NK-92 treated with Interleukin-12 subunit alpha and Interleukin-12 subunit beta, amount 100 ng/mL, for 24 hours (cell line): ENCODE measurements around the gene MAGEB6.
"Not testable (repeated sequence)": the region's sequence is repeated elsewhere in the genome, so short reads cannot be mapped to it uniquely, and the experiment has no call there.

ENCODE experiments used
- DNase-seq: peaks from one replicate; lab custom pipeline; 2025; lab: John Stamatoyannopoulos, UW

Gene MAGEB6

GRCh38 chrX:26192204-26192603, at the start of gene MAGEB6:
MAGEB6 (plus strand) TSS chrX:26192440; CDS start chrX:26193847, 1,407 bp downstream.
- DNase-seq, result no peak

GRCh38 chrX:26146024-26146423, 46.2 kb upstream of the MAGEB6 start:
- no peak for DNase-seq

- DNase-seq, result no peak
Observed at GRCh38 chrX:26160301-26160700, 31.9 kb upstream of the MAGEB6 start, which contains the start of gene MAGEB6B. MAGEB6B (plus strand) TSS chrX:26160601; CDS start chrX:26160601, 0 bp downstream.

DNA sequence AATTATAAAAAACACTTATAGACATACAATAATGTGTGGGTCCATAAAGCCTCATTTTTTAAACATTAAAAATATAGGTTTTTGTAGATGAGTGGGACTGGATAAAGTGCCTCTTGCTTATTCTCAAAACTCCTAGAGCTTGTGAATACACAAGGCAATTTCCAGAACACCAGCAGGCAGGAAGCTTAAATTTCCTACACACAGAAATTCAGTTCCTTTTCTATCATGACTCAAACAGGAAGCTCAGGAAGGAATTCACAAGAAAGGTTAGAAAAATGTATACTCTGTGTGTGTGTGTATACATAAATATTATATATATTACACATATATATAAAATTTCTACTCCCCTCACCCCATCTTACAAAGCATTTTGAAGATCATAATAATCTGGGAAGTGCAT, 11.3 kb downstream of the MAGEB6 start:
- DNase-seq, result no peak

- DNase-seq, result not testable (repeated sequence)
Observed at GRCh38 chrX:26204717-26205116, 12.5 kb downstream of the MAGEB6 start.

DNA sequence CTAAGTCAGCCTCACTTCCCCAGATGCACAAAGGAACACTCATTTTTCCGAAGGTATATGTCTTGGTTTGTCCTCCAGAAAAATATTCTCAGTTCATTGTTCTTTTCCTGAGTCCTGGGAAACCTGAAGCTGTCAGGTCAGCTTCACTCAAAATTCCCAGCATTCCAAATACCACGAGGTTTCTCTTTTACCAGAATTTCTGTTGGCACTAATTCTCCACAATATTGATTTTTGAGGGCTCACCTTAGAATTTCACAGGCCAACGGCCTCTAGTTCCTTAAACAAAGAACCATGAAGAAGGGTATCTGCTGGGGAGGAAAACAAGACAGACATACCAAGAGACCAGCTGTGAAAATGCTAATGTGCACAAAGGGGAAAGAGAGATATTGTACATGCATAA, 15.8 kb downstream of the MAGEB6 start:
- no peak for DNase-seq

GRCh38 chrX:26215869-26216268, 23.6 kb downstream of the MAGEB6 start, which contains the start of gene MAGEB5:
MAGEB5 (plus strand) TSS chrX:26216169; CDS start chrX:26217302, 1,133 bp downstream.
- DNase-seq, result no peak

DNA sequence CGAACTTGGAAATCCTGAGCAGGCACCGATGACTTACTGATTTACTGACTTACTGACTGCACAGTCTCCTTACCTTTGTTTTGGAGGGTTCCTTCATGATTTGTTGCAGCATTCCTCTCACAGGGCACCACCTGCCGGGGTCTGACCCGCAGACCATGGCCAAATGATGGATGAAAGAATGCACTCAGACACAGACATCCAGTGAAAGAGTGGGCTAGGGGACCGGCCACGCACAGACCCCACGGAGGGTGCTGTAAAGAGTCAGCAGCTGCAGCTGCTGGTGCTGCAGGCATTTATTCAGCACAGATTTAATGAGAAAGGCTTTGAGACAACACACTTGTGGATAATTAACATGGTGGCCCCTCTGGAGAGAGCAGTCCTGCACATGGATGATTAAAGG, 27.1 kb downstream of the MAGEB6 start:
- no peak for DNase-seq

- no peak for DNase-seq
Observed at GRCh38 chrX:26234177-26234576, 41.9 kb downstream of the MAGEB6 start.
